Aorta (tissue), 5 donors: ENCODE measurements around the gene WNT3A. TPM values are rescaled to one million over a fixed set of nuclear protein-coding genes. Genes with fewer than 3 reads are reported as not detected.

Experiments used
- ATAC-seq: fragments of 200-7000 bp; cut with Tn5 transposase; one replicate; pipeline ENCODE4 v1.9.1; 2022; ENCODE audit warnings: moderate library complexity; ENCODE audit not compliant: low FRiP score
- DNase-seq, 2 donors: peaks; one replicate each; pipeline ENCODE4 v3.0.0-alpha.2; 2020
- H3K27ac ChIP-seq, 2 donors: one replicate each; pipeline ENCODE4 v1.5.1; 2013; ENCODE audit warnings: low read length in 2 of 2, mild to moderate bottlenecking in 2 of 2, moderate library complexity in 2 of 2, control low read depth in 1 of 2, inconsistent platforms in 1 of 2, low read depth in 1 of 2
- H3K27me3 ChIP-seq, 2 donors: one replicate each; pipeline ENCODE4 v1.6.1; 2013; ENCODE audit warnings: control low read depth in 1 of 2, low read length in 1 of 2, mild to moderate bottlenecking in 1 of 2, moderate library complexity in 1 of 2; ENCODE audit not compliant: insufficient read depth in 2 of 2, control insufficient read depth in 1 of 2
- H3K36me3 ChIP-seq, 2 donors: one replicate each; pipeline ENCODE4 v1.6.1; 2013; ENCODE audit warnings: control low read depth in 1 of 2, low read length in 1 of 2, mild to moderate bottlenecking in 1 of 2; ENCODE audit not compliant: insufficient read depth in 2 of 2, control insufficient read depth in 1 of 2
- H3K4me1 ChIP-seq, 2 donors: one replicate each; pipeline ENCODE4 v1.6.1; 2013; ENCODE audit warnings: low read length in 2 of 2, control low read depth in 1 of 2, mild to moderate bottlenecking in 1 of 2, moderate library complexity in 1 of 2; ENCODE audit not compliant: insufficient read depth in 2 of 2, control insufficient read depth in 1 of 2
- H3K4me3 ChIP-seq, 2 donors: one replicate each; pipeline ENCODE4 v1.5.1; 2013; ENCODE audit warnings: low read length in 2 of 2, control low read depth in 1 of 2, mild to moderate bottlenecking in 1 of 2
- H3K9me3 ChIP-seq: one replicate; pipeline ENCODE4 v1.6.1; 2013; ENCODE audit warnings: mild to moderate bottlenecking, low read length; ENCODE audit not compliant: control insufficient read depth
- whole genome bisulfite sequencing, 2 donors: extraction: QIAGEN DNeasy Blood & Tissue Kit; methylation state at CpG; one replicate each; pipeline ENCODE4 v1.1.7; 2013; 5-methylcytosine and 5-hydroxymethylcytosine counted together
- intact Hi-C, 2 donors: fragments of 100-400 bp; cut with DNase I; formaldehyde crosslinking; loops; one replicate each; pipeline versions ENCODE4 v1.14.2 to v1.15.0; 2022
- polyA plus RNA-seq, 2 donors: library from polyadenylated mRNA; stranded (reverse); fragments of 200-250 nt; gene quantifications; one replicate each; pipeline ENCODE4 v1.2.3, GENCODE V29; 2013
- total RNA-seq, 2 donors: library from RNA; stranded (reverse); fragmentation: NEBNext Ultra II Directional; extraction: Animal tissue kit (Norgen Biotek cat#: 25700); gene quantifications; one replicate each; pipeline ENCODE4 v1.2.1, GENCODE V29; 2021
- donor health status: healthy with polysubstance abuse.
- donor health status: Bipolar disorder and iron deficiency.
- donor health status: DM: no; HTN: no; CAD: no.
- donor health status: DM: no; HTN: no; CAD: no.
- donor health status: DM: yes; HTN: yes; CAD: no.

WNT3A gene
- total and polyA plus RNA-seq, 4 donors, result not detected

- H3K27ac ChIP-seq, result no peak overlapping the region
- no peaks in the 10 kb centered on the region for H3K4me1 ChIP-seq
- intact Hi-C loops, result loop anchor here in 1 of 2 donors (10.0 kb wide), 1 partner anchor 366 kb away; the partner anchor contains the start of genes JMJD4 and SNAP47
- WGBS, 2 donors, result 73 to 74% methylated on average over 12 of the region's 12 CpGs
- H3K9me3 ChIP-seq, result no peaks in the 10 kb centered on the region
- no peak overlapping the region for H3K4me3 ChIP-seq
- H3K27me3 ChIP-seq, result no peaks in the 10 kb centered on the region
- H3K36me3 ChIP-seq, result peaks cover 0 to 13% of the 10 kb centered on the region in 2 donors
- ATAC-seq (no peak), DNase-seq (no peak)
These were observed 94.2 kb downstream of the WNT3A start for GRCh38 chr1:228100822-228101613.

GRCh38 chr1:228101614-228101993, 94.8 kb downstream of the WNT3A start:
- intact Hi-C loops, result loop anchor here in 1 of 2 donors (10.0 kb wide), 1 partner anchor 367 kb away; the partner anchor contains the start of genes JMJD4 and SNAP47
- WGBS, 2 donors, result 47 to 50% methylated on average over 14 to 15 of the region's 15 CpGs
- H3K27me3 ChIP-seq, result no peaks in the 10 kb centered on the region
- no peaks in the 10 kb centered on the region for H3K4me1 ChIP-seq
- DNase-seq (no peak), ATAC-seq (no peak)
- no peak overlapping the region for H3K27ac ChIP-seq
- no peak overlapping the region for H3K4me3 ChIP-seq
- H3K36me3 ChIP-seq, result peaks cover 0 to 11% of the 10 kb centered on the region in 2 donors
- H3K9me3 ChIP-seq, result no peaks in the 10 kb centered on the region

GRCh38 chr1:228101994-228102790, 95.4 kb downstream of the WNT3A start:
- ATAC-seq, result peak; percentile 19
- H3K36me3 ChIP-seq, result peaks cover 0 to 11% of the 10 kb centered on the region in 2 donors

GRCh38 chr1:228102791-228103620, 96.2 kb downstream of the WNT3A start, which contains the start of gene C1orf35:
TSS of gene C1orf35 (minus strand) at chr1:228103325. CDS start at chr1:228103227, 98 bp downstream.
- Histone ChIP-seq H3K27me3 (no peaks in the 10 kb centered on the region), H3K4me1 (no peaks in the 10 kb centered on the region), H3K27ac (peak within 1 kb of the TSS in 1 of 2 donors; percentile 81), H3K4me3 (peak within 1 kb of the TSS; percentile 58 to 77), H3K36me3 (peaks cover 0 to 6% of the 10 kb centered on the region in 2 donors), H3K9me3 (no peaks in the 10 kb centered on the region)
- ATAC-seq (peak; percentile 92), DNase-seq (peak; percentile 96 to 99)
- intact Hi-C loops, result loop anchor here in 1 of 2 donors (2.0 to 10.0 kb wide), 2 partner anchors 38 to 368 kb away; partner anchors contain the start of genes GUK1, JMJD4 and SNAP47
- WGBS, 2 donors, result 1% methylated on average over 95 to 104 of the region's 104 CpGs

More at GRCh38 chr1:228101994-228102790, 95.4 kb downstream of the WNT3A start:
- H3K27me3 ChIP-seq, result no peaks in the 10 kb centered on the region
- 6 to 9% methylated on average over 63 to 73 of the region's 73 CpGs for WGBS, 2 donors
- H3K4me3 ChIP-seq, result peak overlapping the region; percentile 58 to 77
- intact Hi-C loops, result loop anchor here in 1 of 2 donors (2.0 to 10.0 kb wide), 2 partner anchors 39 to 367 kb away; partner anchors contain the start of genes GUK1, JMJD4 and SNAP47
- no peaks in the 10 kb centered on the region for H3K9me3 ChIP-seq
- H3K4me1 ChIP-seq, result no peaks in the 10 kb centered on the region
- peak in 1 of 2 donors; percentile 64 for DNase-seq
- no peak overlapping the region for H3K27ac ChIP-seq

- intact Hi-C loops, result loop anchor here in 1 of 2 donors (10.0 kb wide), 1 partner anchor 370 kb away; the partner anchor contains the start of genes JMJD4 and SNAP47
- no peak overlapping the region for H3K27ac ChIP-seq
- no peaks in the 10 kb centered on the region for H3K9me3 ChIP-seq
- WGBS, 2 donors, result 58 to 60% methylated on average over 7 of the region's 7 CpGs
- H3K4me3 ChIP-seq, result no peak overlapping the region
- H3K4me1 ChIP-seq, result no peaks in the 10 kb centered on the region
- ATAC-seq (no peak), DNase-seq (peak in 1 of 2 donors; percentile 63)
- no peaks in the 10 kb centered on the region for H3K27me3 ChIP-seq
- peaks cover 0 to 2% of the 10 kb centered on the region in 2 donors for H3K36me3 ChIP-seq
These were observed 97.9 kb downstream of the WNT3A start for GRCh38 chr1:228104526-228105269.

- WGBS, 2 donors, result 66 to 68% methylated on average over 9 of the region's 9 CpGs
- intact Hi-C loops, result loop anchor here in 1 of 2 donors (10.0 kb wide), 1 partner anchor 371 kb away; the partner anchor contains the start of genes JMJD4 and SNAP47
- Histone ChIP-seq H3K9me3 (no peaks in the 10 kb centered on the region), H3K27ac (no peak overlapping the region), H3K4me1 (no peaks in the 10 kb centered on the region), H3K36me3 (no peaks in the 10 kb centered on the region), H3K4me3 (no peak overlapping the region), H3K27me3 (no peaks in the 10 kb centered on the region)
- DNase-seq (peak in 1 of 2 donors; percentile 70), ATAC-seq (no peak)
These were observed 98.6 kb downstream of the WNT3A start for GRCh38 chr1:228105270-228105995.
